Measurements from ENCODE around the gene VEZT. TPM values are rescaled to one million over a fixed set of nuclear protein-coding genes. Genes with fewer than 3 reads are reported as not detected.

VEZT gene
- total and polyA plus RNA-seq, 9 of the 15 experiments (the other 6 are each of a cell fraction or from before 2014, with no cell fraction given) = 16.1 to 61.5 (median 32.6) TPM

DNA sequence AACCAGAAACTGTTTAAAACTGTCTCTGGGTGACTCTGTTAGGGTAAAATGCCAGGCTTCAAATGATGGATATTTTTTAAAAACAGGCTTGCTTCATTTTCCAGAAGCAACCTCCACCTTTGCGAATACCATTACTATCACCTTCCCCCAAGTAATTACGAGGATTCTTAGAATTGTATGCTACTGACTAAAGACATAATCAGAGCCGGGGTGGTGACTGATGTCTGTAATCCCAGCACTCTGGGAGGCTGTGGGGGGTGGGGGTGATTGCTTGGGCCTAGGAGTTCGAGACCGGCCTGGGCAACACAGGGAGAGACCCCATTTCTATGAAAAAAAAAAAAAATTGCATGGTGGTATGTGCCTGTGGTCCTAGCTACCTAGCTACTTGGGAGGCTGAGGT is 38.6 kb upstream of the VEZT start (continued):
- TF ChIP-seq, protein P1, sequence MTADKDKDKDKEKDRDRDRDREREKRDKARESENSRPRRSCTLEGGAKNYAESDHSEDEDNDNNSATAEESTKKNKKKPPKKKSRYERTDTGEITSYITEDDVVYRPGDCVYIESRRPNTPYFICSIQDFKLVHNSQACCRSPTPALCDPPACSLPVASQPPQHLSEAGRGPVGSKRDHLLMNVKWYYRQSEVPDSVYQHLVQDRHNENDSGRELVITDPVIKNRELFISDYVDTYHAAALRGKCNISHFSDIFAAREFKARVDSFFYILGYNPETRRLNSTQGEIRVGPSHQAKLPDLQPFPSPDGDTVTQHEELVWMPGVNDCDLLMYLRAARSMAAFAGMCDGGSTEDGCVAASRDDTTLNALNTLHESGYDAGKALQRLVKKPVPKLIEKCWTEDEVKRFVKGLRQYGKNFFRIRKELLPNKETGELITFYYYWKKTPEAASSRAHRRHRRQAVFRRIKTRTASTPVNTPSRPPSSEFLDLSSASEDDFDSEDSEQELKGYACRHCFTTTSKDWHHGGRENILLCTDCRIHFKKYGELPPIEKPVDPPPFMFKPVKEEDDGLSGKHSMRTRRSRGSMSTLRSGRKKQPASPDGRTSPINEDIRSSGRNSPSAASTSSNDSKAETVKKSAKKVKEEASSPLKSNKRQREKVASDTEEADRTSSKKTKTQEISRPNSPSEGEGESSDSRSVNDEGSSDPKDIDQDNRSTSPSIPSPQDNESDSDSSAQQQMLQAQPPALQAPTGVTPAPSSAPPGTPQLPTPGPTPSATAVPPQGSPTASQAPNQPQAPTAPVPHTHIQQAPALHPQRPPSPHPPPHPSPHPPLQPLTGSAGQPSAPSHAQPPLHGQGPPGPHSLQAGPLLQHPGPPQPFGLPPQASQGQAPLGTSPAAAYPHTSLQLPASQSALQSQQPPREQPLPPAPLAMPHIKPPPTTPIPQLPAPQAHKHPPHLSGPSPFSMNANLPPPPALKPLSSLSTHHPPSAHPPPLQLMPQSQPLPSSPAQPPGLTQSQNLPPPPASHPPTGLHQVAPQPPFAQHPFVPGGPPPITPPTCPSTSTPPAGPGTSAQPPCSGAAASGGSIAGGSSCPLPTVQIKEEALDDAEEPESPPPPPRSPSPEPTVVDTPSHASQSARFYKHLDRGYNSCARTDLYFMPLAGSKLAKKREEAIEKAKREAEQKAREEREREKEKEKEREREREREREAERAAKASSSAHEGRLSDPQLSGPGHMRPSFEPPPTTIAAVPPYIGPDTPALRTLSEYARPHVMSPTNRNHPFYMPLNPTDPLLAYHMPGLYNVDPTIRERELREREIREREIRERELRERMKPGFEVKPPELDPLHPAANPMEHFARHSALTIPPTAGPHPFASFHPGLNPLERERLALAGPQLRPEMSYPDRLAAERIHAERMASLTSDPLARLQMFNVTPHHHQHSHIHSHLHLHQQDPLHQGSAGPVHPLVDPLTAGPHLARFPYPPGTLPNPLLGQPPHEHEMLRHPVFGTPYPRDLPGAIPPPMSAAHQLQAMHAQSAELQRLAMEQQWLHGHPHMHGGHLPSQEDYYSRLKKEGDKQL (CRISPR knock-in tag; IDR thresholded peaks at IDR 0.05; ENCODE audit: borderline replicate concordance) = no peak
- TF ChIP-seq ZNF695 (CRISPR knock-in tag; IDR thresholded peaks at IDR 0.05) = no peak
- TF ChIP-seq, protein P2, sequence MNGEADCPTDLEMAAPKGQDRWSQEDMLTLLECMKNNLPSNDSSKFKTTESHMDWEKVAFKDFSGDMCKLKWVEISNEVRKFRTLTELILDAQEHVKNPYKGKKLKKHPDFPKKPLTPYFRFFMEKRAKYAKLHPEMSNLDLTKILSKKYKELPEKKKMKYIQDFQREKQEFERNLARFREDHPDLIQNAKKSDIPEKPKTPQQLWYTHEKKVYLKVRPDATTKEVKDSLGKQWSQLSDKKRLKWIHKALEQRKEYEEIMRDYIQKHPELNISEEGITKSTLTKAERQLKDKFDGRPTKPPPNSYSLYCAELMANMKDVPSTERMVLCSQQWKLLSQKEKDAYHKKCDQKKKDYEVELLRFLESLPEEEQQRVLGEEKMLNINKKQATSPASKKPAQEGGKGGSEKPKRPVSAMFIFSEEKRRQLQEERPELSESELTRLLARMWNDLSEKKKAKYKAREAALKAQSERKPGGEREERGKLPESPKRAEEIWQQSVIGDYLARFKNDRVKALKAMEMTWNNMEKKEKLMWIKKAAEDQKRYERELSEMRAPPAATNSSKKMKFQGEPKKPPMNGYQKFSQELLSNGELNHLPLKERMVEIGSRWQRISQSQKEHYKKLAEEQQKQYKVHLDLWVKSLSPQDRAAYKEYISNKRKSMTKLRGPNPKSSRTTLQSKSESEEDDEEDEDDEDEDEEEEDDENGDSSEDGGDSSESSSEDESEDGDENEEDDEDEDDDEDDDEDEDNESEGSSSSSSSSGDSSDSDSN (IDR thresholded peaks at IDR 0.05; ENCODE audit: borderline replicate concordance in 1 of 2, low read depth in 2 of 2, low read length in 2 of 2) = no peak
- no peak for TF ChIP-seq CHD2 (IDR thresholded peaks at IDR 0.05; ENCODE audit: low read depth, low read length)
- peak; percentile 36 for TF ChIP-seq MEIS2 (IDR thresholded peaks at IDR 0.05; ENCODE audit: partially characterized antibody)
- TF ChIP-seq, protein P3, sequence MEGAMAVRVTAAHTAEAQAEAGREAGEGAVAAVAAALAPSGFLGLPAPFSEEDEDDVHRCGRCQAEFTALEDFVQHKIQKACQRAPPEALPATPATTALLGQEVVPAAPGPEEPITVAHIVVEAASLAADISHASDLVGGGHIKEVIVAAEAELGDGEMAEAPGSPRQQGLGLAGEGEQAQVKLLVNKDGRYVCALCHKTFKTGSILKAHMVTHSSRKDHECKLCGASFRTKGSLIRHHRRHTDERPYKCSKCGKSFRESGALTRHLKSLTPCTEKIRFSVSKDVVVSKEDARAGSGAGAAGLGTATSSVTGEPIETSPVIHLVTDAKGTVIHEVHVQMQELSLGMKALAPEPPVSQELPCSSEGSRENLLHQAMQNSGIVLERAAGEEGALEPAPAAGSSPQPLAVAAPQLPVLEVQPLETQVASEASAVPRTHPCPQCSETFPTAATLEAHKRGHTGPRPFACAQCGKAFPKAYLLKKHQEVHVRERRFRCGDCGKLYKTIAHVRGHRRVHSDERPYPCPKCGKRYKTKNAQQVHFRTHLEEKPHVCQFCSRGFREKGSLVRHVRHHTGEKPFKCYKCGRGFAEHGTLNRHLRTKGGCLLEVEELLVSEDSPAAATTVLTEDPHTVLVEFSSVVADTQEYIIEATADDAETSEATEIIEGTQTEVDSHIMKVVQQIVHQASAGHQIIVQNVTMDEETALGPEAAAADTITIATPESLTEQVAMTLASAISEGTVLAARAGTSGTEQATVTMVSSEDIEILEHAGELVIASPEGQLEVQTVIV (CRISPR knock-in tag; IDR thresholded peaks at IDR 0.05; ENCODE audit: borderline replicate concordance) = no peak
- TF ChIP-seq HDAC1 (IDR thresholded peaks at IDR 0.05) = peak in 1 of 2 experiments; percentile 36; a peak in 1 of 4 replicates
- TF ChIP-seq, protein P4, sequence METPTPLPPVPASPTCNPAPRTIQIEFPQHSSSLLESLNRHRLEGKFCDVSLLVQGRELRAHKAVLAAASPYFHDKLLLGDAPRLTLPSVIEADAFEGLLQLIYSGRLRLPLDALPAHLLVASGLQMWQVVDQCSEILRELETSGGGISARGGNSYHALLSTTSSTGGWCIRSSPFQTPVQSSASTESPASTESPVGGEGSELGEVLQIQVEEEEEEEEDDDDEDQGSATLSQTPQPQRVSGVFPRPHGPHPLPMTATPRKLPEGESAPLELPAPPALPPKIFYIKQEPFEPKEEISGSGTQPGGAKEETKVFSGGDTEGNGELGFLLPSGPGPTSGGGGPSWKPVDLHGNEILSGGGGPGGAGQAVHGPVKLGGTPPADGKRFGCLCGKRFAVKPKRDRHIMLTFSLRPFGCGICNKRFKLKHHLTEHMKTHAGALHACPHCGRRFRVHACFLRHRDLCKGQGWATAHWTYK (CRISPR knock-in tag; IDR thresholded peaks at IDR 0.05) = no peak
- TF ChIP-seq CTCFL (IDR thresholded peaks at IDR 0.05; ENCODE audit: borderline replicate concordance, insufficient read depth, low read depth, low read length, poor library complexity, severe bottlenecking) = no peak
- TF ChIP-seq KDM1A (IDR thresholded peaks at IDR 0.05) = peak in 1 of 2 experiments; percentile 60; a peak in 1 of 4 replicates

All from K562 (cell line).